GM18867 (cell line): Measurements from ENCODE around the gene FBLN7.

Source experiments
- ATAC-seq: cut with Tn5 transposase; IDR thresholded peaks from one replicate; pipeline ENCODE4 v1.9.1; 2021; ENCODE audit warnings: mild to moderate bottlenecking, moderate library complexity; ENCODE audit not compliant: unreplicated experiment

The FBLN7 gene

DNA sequence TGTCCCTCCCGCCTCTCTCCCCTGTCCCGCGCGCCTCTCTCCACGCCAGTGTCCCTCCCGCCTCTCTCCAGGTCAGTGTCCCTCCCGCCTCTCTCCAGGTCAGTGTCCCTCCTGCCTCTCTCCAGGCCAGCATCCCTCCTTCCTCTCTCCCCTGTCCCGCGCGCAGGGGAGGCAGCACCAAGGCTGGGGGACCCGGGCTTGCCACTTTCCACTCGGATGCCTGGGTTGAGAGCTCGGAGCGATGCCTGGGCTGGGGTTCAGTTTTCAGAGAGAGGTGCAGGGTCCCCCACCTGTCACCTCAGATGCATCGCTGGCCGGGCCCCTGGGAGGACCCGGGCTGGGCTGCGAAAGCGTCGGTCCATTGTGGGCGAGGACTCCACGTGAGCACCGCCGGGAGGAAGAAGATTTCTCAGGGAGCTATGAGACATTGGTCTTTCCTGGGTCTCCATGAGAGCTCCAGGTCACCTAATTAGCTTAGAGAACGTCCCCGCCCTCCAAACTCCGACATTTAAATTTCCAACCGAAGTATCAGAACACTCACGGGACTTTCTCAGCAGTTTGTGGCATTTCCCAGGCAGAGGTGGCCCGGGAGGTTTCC, 2.1 kb downstream of the FBLN7 start:
- no peak for ATAC-seq

DNA sequence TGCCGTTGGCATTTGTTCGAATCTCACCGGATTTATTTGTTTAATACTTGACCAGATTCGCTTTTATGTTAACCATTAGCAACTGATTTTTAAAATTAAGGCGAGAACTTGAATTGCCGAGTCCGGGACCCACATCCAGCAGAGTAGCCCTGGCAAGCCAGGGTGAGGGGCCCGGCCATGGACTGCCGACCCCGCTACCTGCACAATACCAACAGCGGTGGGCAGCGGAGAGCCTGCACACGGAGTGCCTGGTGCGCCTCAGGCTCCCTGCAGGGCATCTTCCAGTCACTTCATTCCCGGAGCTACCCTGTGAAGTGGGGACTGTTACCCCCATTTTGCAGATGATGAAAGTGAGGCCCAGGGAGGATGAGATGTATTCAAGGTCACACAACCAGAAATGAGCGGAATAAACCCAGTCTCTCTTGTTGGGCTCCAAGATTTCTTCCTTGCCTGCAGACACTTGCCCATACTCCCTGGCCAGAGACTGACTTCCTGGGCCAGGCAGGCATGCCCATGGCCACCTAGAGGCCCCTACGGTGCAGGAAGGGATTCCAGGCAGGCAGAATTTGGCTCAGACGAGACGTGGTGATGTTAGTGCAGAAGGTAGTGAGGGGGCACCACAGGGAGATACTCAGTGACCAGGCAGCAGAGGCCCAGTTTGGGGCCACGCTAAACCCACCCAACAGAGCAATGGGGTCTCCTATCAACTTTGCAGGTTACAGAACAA, 2.9 kb downstream of the FBLN7 start:
- ATAC-seq: no peak

DNA sequence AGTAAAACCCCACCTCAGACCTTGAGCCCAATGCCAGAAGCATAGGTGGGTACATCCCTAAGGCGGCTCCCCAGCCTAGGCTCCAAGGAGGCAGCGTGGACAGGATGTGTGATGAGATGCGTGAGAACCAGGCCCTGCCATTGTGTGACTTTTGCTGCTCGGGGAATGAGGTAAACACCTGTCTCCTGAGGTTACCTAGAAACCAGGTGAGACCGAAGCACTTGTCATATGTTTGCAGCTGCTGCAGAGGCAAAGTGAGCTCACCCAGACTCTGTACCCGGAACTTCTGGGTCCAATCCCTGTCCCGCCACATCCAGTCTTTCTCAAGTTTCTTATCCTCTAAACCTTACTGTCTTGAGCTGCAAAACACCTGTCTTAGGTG, 3.4 kb downstream of the FBLN7 start:
- no peak for ATAC-seq

DNA sequence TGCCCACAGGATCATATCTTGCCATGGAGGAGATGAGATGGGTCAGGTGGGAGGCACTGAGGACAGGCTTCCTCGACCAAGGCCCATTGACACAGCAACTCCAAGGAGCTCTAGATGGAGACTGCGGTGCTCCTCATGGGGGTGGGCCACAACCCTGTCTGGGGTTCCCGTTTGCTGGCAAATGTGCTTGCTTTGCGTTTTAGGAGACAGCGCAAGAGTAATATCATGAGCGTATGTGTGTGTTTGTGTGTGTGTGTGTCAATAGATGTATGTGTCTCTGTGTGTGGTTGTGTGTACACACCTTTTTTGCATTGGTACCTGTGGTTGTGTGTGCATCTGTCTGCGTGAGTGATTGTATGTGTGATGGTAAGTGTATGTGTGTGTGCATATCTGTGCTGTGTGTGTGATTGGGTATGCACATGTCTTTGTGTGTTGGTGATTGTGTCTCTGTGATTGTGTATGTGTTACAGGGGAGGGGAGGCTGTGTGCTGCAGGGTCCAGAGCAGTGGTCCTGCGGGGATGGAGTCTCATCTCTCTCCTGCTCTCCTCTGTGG, 4.4 kb downstream of the FBLN7 start:
- ATAC-seq: no peak

DNA sequence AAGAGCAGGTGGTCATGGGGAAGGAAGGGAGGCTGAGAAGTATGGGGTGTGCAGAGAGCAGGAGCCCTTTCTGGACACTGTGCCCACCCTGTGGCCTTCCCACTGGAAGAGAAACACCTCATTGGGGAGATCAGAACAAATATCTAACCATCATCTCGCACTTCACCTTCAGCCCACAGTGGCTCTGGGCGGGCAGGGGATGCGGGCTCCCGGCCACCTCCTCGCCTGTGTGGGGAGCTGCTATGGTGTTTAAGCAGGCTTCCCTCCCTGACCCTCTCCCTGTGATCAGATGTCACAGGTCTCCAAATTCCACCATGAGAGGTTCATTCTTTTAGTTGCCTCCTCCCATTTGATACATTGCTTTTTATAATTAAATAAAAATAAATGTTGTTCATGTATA, 5.0 kb downstream of the FBLN7 start:
- no peak for ATAC-seq

DNA sequence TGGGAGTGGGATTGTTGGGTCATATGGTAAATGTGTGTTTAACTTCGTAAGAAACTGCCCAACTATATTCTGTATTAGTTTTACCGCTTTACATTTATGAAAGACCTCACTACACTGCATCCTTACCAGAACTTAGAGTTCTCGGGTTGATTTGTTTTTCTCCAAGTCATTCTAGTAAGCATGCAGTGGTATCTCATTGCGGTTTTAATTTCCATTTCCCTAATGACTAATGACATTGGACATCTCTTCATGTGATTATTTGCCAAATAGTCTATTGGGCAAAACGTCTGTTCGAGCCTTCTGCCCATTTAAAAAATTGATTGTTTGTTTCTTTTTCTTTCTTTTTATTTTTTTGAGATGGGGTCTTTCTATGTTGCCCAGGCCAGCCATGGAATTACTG, 6.8 kb downstream of the FBLN7 start:
- no peak for ATAC-seq

DNA sequence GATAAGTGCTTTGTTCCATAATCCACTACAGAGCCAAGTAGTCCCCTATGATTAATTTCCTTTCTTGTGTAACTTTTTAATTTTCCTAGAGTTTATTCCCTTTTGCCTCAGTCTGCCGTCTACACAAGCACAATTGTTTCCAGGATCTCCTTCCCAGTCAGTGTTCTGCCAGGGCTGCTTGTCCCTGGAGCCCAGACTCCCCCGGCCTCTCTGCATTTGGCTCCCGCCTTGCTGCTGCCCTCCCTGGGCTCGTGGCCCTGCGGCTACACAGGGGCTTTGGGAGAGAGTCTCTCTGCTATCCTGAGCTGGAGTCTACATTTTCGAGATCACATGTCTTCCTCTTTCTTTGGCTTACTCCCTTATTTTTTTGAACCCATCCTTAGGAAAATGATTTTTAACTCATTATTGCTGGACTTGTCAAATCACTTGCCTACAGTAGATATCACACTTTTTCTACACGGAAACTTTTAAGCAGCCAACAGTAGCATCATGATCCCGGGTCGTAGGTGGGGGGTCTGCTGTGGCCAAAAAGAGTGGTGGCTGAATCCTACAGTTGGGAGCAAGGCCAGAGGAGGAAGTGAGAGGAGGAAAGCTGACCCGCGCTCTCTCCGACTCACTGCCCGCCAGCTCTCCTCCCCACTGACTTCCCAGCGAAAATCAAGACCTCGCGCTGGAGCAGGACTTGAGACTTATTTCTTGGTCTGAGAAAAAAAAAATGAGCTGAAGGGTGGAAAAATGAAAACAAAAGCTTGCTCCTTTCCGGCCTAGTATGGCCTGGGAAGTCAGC, 9.4 kb downstream of the FBLN7 start:
- no peak for ATAC-seq

DNA sequence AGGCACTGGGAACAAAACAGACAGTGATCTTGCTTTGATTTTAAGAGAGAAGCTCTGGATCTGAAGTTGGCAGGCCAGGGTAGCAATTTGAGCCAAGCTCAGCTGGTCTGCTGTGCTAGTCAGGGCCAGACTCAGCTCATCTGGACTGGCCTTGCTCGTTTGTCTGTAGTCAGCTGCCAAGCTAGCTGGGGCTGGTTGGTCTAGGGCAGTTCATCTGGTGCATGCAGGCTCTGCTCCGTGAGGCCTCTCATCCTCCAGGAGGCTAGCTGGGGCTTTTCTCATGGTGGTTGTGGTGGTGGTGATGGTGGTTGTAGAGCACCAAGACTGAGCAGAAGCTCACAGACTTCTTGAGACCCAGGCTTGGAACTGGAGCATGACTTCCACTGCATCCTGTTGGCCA, 10.3 kb downstream of the FBLN7 start:
- no peak for ATAC-seq

DNA sequence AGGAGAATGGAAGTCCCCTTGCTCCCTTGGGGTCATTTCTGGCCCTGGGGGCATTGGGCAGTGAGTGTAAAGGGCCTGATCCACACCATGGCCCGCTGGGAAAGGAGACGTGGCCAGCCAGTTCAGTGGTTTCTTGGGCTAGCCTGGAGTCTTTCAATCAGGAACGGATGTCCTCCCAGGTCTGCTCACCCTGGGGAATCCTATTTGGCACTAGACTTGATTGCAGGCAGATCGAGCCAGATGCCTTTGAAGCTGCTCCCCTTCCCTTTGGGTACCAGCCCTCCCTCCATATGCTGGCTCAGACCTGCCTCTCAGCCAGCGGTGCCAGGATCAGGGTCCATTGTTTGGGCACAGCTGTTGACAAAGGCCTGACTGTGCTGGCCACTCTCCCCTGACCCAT, 11.0 kb downstream of the FBLN7 start:
- no peak for ATAC-seq

DNA sequence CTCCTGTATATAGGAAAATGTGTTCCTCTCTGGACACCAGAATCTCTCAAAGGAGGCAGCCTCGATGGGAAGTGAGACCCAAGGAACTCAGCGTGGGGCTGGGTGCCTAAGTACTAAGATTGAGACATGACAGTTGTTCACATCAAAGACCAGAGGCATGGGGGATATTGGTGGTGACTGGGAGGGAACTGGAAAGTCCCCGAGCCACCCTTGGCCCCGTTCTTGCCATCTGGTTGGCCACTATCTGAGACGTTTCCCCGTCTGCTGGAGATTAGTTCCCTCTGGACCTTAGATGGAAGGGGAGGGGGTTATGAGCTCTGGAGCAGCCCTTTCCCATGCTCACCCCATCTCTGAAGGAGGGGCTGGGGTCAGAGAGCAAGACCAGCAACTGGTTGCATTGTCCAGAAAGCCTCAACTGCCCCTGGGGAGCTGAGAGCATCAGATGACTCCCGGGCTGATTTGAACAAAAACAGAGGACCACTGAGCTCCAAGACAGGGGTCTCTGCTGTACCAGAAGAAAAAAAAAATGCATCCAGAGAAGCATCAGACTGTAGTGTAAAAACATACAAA, 11.8 kb downstream of the FBLN7 start:
- no peak for ATAC-seq

DNA sequence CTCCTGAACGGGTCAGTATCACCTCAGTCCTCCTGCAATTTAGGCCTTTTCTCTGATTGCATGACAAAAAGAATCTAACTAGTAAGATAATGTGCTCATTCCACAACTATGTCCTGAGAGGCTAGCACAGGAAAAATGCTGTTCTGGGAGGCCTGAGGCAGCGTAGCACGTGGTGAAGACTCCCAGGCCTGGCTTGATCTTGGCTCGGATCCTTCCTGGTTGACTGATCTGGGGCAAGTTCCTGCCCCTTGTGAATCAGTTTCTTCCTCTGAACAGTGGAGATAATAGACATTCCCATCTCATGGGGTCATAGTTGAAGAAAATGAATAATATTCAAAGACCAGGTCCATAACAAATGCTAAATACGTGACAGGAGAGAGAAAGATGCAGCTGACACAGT, 12.3 kb downstream of the FBLN7 start:
- no peak for ATAC-seq

DNA sequence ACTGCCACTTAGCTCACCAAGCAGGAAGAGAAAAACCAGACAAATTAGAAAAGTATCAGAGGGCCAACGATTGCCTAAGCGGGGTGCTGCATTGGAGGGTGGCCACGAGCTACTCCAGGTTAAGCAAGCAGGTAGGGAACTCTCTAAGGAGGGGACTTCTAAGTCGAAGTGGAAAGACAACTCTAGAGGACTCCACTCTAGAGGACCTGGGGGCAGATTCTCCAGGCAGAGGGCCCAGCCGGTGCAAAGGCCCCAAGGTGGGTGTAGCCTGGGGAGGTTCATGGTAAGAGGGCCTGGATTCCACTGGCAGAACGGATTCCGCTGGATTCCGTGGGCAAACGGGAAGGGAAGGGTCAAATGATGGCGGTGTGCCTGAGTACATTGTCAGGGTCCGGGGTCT, 12.7 kb downstream of the FBLN7 start:
- no peak for ATAC-seq

DNA sequence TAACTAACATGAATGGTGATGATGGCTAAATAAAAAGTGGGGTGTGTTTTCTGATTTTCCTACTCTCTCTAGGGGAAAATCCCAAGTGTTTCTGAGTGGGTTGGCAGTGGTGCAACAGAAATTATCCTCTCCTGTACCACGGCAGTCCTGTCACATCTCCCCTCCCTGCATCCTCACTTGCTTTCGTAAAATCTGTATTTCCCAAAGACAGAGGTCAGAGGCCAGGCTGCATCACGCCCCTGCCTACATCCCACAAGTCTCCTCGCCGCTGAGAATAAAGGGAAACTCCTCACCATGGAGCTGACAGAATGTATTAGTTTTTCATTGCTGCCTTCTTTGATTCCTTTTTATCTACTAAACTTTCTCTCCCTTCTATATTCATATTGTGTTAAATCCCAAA, 13.1 kb downstream of the FBLN7 start:
- no peak for ATAC-seq

DNA sequence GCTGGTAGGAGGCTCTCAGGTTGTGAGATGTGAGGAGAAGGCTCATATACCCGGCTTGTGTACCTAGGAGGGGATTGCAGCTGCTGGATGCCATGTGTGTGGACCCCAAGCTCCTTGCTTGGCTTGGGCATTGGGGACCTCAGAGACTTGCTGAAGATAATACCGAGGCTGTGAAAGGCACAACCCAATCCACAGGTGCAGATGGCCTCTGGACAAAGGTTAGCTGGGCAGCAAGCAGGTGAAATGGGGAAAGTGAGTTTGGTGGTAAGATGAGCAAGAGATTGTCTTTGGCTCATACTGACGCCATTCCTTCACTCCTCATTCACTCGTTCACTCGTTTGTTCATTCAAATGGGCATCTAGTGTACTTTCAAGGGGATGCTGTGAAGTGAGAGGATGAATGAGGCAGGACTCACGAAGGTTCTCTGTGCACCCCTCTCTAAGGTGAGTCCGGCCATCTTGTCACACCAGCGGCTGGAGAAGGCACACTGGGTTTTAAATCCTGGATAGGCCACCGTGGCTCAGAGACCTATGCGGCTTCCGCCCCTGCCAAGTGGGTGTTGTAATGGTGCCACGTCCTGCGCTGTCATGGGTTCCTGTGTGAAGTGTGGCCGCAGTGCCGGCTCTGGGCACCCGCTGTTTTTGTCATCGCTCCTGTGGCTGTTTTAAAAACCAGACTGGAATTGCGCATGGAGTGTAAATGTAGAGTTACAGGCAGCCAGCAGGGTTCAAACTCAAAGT, 13.7 kb downstream of the FBLN7 start:
- no peak for ATAC-seq

DNA sequence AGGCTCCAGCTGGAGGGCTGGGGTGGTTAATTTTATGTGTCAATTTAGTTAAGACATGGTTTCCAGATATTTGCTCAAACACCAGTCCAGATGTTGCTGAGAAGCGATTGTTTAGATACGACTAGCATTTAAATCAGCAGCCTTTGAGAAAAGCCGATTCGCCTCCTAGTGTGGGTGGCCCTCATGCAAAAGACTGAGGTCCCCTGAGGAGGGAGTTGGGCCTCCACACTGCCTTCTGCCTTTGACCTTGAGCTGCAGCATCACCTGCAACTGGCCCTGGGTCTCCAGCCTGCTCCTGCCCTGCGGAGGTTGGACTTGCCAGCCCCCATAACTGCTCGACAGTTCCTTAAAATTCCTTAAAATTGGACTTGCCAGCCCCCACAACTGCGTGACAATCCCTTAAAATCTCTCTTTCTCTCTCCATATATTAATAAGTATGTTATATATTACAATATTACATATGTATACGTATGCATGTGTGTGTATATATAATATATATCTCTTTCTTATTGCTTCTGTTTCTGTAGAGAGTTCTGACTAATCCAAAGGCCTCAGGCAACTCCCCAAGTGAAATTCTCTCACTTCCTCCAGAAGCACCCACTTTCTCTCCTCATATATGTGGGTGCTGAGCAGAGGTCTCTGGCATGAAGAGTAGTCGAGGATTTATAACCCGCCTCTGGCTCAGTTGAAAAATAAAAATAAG, 14.4 kb downstream of the FBLN7 start:
- no peak for ATAC-seq

DNA sequence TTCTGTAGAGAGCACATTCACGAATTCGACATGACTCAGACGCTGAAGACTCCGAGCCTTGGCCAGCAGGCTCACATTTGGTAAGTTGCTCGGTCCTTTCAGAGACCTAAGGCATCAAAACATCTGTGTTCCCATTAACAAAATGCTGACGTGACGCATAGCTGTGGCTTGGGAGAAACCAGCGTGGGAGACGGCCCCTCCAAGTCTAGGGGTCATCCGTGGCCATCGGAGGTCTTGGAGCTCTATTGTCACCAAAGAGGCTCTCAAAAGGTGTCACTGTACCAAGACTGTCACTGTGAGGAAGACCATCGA, 14.9 kb downstream of the FBLN7 start:
- ATAC-seq: no peak

DNA sequence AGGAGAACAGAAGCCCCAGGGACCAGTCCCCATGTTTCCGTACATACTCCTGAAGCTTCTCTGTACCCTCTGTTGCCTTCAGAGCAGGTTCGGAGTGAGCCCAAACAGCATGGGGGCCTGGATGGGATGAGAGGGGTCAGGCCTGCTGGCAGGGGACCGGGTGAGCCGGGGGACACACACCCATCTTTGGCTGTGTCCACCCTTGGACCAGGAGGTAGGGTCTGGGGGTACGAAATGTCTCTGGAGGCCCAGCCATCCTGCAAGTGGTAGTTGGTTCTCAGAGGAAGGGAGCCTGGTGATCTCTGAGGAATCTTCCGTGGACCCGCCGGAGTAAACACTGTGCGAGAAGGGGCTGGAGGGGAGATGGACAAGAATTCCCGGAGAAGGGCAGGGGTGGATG, 15.3 kb downstream of the FBLN7 start:
- ATAC-seq: no peak

DNA sequence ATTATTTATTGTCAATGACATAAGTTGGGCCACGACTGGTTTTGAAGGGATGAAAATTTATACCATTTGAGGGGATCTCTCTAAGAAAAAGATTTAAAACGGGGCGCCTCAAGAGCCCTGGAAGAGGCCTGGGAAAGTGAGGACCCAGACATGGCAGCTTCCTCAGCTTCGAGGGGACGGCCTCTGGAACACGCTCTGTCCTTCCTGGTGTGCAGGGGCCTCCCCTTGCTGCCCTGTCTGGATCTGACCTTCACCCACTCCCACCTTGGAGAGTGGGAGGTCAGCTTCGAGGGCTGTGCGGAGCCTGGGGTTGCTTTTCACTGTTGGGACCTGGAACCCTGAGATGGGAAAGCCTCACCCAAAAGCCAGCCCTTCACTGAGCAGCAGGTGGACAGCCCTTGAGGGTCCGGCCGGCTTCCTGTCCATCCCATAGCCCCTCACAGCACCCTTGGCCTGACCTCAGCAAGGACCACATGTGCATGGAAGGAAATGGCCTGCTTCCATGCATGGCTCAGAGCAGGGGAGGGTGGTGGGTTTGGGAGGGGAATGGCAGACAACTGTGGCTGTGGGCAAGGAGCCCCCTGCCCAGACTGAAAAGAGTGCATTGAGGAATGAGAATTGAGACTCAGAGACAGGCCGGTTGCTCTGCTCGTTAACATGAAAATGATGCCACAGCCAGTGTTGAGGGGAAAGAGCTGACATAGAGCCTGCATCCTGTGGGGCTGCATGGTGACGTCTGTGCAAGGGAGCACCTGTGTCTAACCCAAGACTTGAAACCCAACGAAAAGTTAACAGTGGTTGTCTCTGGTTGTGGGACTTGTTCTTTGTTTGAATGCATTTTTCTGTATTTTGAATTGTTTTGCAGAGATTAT, 16.3 kb downstream of the FBLN7 start:
- no peak for ATAC-seq

DNA sequence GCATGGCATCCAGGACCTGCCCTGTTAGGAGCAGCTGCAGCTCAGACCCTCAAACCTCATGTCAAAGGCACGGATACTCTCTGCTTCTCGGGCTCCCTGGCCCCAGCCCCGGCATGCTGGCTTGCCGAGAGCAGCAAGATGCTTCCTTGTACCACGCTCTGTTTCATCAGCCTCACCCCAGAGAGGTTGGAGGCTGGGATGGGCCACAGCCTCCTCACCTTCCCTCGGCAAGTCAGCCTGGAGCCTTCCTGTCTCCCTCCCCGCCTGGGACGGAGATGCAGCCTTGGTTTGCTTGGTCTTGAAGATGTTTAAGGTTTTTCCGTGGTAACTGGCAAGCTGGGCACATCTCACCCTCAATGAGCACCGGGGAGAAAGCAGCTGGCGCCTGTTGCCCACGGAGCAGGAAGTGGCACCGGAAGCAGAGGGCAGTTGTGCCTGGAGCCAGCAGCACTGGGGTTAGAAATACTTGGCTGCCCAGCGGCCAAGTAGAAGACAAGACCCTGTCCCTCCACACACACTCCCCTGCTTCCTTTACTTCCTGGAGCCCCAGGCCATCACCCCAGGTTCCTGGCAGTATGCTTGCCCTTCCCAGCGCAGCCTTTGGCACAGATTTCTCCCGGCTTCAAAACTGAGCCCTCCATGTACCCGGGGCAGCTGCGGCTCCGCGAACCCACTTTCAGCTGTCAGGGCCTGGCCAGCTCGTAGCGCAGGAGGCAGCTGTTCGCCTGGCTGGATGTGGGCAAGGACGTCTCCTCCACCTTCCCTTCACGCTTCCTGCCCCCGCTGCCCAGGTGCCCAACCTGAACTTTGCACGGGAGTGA, 17.4 kb downstream of the FBLN7 start:
- ATAC-seq: no peak
